Stimulated activated CD8-positive, alpha-beta memory T cell treated with anti-CD3 and anti-CD28 coated beads, Interleukin-15, amount 100 ng/mL, for 48 hours (primary cell): ENCODE results near the gene OR2T3.
"Not testable (repeated sequence)": the region's sequence is repeated elsewhere in the genome, so short reads cannot be mapped to it uniquely, and the experiment has no call there.

Experiments used
- DNase-seq, 2 donors: peaks; one replicate each; pipeline ENCODE4 v3.0.0-alpha.2; 2020; ENCODE audit warnings: low read depth in 2 of 2

The OR2T3 gene

GRCh38 chr1:248472111-248472510 lies 1.0 kb upstream of the OR2T3 start:
- DNase-seq: not testable (repeated sequence)

GRCh38 chr1:248475660-248476059 lies 2.5 kb downstream of the OR2T3 start:
- not testable (repeated sequence) for DNase-seq

GRCh38 chr1:248481686-248482579 lies 8.8 kb downstream of the OR2T3 start:
- not testable (repeated sequence) for DNase-seq

GRCh38 chr1:248488289-248488688 lies 15.1 kb downstream of the OR2T3 start, which contains the start of gene OR2T5:
Gene OR2T5 (plus strand): TSS chr1:248488589. CDS start chr1:248488589, 0 bp downstream.
- DNase-seq: not testable (repeated sequence)

GRCh38 chr1:248496661-248497060 lies 23.5 kb downstream of the OR2T3 start:
- DNase-seq: not testable (repeated sequence)

DNA sequence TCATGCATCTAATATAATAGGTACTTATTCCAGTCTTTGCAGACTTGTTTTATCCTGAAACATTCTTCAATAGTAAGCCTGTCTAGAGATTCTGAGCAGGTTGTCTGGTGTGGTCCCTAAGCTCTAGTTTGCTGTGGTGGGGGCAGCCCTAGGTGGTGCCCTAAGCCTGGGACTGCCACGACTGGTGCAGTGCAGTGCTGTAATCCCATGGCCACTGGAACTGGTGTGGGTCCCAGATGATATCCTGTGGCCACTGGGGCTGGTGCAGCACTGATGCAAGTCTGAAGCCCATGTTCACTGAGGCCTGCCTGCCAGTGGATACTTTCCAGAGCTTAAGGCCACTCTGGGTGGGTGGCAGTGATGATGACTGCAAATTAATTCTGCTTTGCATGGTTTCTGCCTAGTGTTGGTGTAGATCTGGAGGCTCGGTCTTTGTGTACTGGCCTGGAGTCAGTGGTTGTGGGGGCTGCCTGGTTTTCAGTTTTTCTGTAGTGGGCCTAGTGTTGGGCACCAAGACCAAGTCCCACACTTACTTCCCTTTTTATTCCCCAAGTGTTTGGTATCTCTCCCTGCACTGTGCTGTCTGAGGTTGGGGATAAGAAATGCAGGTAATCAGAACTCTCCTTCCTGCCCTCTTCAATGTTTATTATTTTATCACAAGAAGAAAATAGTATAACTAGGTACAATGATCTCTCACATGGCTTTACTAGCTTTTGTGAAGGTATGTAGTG lies 27.3 kb downstream of the OR2T3 start:
- DNase-seq: not testable (repeated sequence)

GRCh38 chr1:248507773-248508172 lies 34.6 kb downstream of the OR2T3 start, which contains the start of gene OR2G6:
Gene OR2G6 (plus strand): TSS chr1:248508073. CDS start chr1:248521647, 13,574 bp downstream.
- not testable (repeated sequence) for DNase-seq

- DNase-seq: not testable (repeated sequence)
These were observed 37.1 kb downstream of the OR2T3 start for GRCh38 chr1:248510217-248510616.

- no peak for DNase-seq
These were observed 48.7 kb downstream of the OR2T3 start for GRCh38 chr1:248521856-248522255.
